Right kidney (tissue), 9 donors: Measurements from ENCODE around the gene CNTN5.
"Not testable (repeated sequence)": the region's sequence is repeated elsewhere in the genome, so short reads cannot be mapped to it uniquely, and the experiment has no call there.

Experiments
- DNase-seq: peaks from one replicate; pipeline ENCODE4 v3.0.0-alpha.2; 2016
- long read RNA-seq, 8 donors: transcript quantifications; one replicate each; lab custom pipeline, GENCODE V29; 2026

The CNTN5 gene
- long read RNA-seq, donor 1, result 0 reads
- long read RNA-seq, donor 2, full-length matches to known transcripts, result 2 of 2 reads
- long read RNA-seq, donor 2, partial matches to known transcripts, result 0 of 2 reads
- long read RNA-seq, donor 2, other reads (novel, unspliced or antisense), result 0 of 2 reads
- long read RNA-seq, donor 3, result 0 reads
- long read RNA-seq, donor 4, result 0 reads
- long read RNA-seq, donor 5, result 0 reads
- long read RNA-seq, donor 6, partial matches to known transcripts, result 0 of 4 reads
- long read RNA-seq, donor 6, other reads (novel, unspliced or antisense), result 0 of 4 reads
- long read RNA-seq, donor 7, partial matches to known transcripts, result 12 of 12 reads
- long read RNA-seq, donor 7, other reads (novel, unspliced or antisense), result 0 of 12 reads
- long read RNA-seq, donor 8, partial matches to known transcripts, result 0 of 1 reads
- long read RNA-seq, donor 8, other reads (novel, unspliced or antisense), result 0 of 1 reads

GRCh38 chr11:99020352-99021225, at the start of gene CNTN5:
CNTN5 (plus strand) TSS chr11:99020949.
- DNase-seq, result peak; percentile 84

- DNase-seq, result no peak
Measured at GRCh38 chr11:98979205-98979604, 41.5 kb upstream of the CNTN5 start.

GRCh38 chr11:99015634-99016454, 4.9 kb upstream of the CNTN5 start:
- DNase-seq, result peak; percentile 22

- peak; percentile 60 for DNase-seq
Measured at GRCh38 chr11:99019696-99020095, 1.1 kb upstream of the CNTN5 start.

GRCh38 chr11:99037057-99037456, 16.3 kb downstream of the CNTN5 start:
- DNase-seq, result no peak

GRCh38 chr11:99063331-99063730, 42.6 kb downstream of the CNTN5 start:
- no peak for DNase-seq

GRCh38 chr11:99065121-99065520, 44.4 kb downstream of the CNTN5 start:
- DNase-seq, result no peak

GRCh38 chr11:99066618-99067317, 46.0 kb downstream of the CNTN5 start:
- no peak for DNase-seq

- DNase-seq, result no peak
Measured at GRCh38 chr11:99068832-99069231, 48.1 kb downstream of the CNTN5 start.

GRCh38 chr11:99069856-99070444, 49.2 kb downstream of the CNTN5 start:
- DNase-seq, result peak; percentile 40

- DNase-seq, result no peak
Measured at GRCh38 chr11:99079576-99079975, 58.8 kb downstream of the CNTN5 start.

GRCh38 chr11:99080154-99080553, 59.4 kb downstream of the CNTN5 start:
- DNase-seq, result no peak

- no peak for DNase-seq
Measured at GRCh38 chr11:99098258-99098657, 77.5 kb downstream of the CNTN5 start.

GRCh38 chr11:99098751-99099150, 78.0 kb downstream of the CNTN5 start:
- DNase-seq, result no peak

GRCh38 chr11:99117603-99118002, 96.9 kb downstream of the CNTN5 start:
- DNase-seq, result no peak

- DNase-seq, result not testable (repeated sequence)
Measured at GRCh38 chr11:99133862-99134261, 113.1 kb downstream of the CNTN5 start.

- DNase-seq, result no peak
Measured at GRCh38 chr11:99135508-99135907, 114.8 kb downstream of the CNTN5 start.

- no peak for DNase-seq
Measured at GRCh38 chr11:99142237-99142636, 121.5 kb downstream of the CNTN5 start.

- DNase-seq, result no peak
Measured at GRCh38 chr11:99148352-99148751, 127.6 kb downstream of the CNTN5 start.

- DNase-seq, result no peak
Measured at GRCh38 chr11:99154277-99154676, 133.5 kb downstream of the CNTN5 start.

- DNase-seq, result no peak
Measured at GRCh38 chr11:99160447-99160846, 139.7 kb downstream of the CNTN5 start.
